Measurements from ENCODE around the gene SLC6A12. TPM values are rescaled to one million over a fixed set of nuclear protein-coding genes. Genes with fewer than 3 reads are reported as not detected.

The SLC6A12 gene
- total and polyA plus RNA-seq, 11 donors = 0.11 to 3.8 (median 0.86) TPM; not detected in 1

DNA sequence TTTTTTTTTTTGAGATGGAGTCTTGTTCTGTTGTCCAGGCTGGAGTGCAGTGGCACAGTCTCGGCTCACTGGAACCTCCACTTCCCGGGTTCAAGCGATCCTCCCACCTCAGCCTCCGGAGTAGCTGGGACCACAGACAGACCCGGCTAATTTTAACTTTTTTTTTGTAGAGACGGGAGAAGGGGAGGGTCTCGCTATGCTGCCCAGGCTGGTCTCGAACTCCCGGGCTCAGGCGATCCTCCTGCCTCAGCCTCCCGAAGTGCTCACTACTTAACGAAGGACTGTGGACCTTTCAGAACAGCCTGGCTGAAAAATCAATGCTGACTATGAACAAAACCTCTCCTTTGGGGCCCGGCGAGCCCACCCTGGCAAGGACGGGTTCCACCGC is 10.9 kb downstream of the SLC6A12 start:
- no peak for ATAC-seq
- no peaks in the 10 kb centered on the region for H3K9me3 ChIP-seq
- H3K27ac ChIP-seq = no peak overlapping the region
- WGBS, 4 donors = 66 to 88% (median 70%) methylated on average over 12 to 16 of the region's 16 CpGs
- TF ChIP-seq, protein P1, sequence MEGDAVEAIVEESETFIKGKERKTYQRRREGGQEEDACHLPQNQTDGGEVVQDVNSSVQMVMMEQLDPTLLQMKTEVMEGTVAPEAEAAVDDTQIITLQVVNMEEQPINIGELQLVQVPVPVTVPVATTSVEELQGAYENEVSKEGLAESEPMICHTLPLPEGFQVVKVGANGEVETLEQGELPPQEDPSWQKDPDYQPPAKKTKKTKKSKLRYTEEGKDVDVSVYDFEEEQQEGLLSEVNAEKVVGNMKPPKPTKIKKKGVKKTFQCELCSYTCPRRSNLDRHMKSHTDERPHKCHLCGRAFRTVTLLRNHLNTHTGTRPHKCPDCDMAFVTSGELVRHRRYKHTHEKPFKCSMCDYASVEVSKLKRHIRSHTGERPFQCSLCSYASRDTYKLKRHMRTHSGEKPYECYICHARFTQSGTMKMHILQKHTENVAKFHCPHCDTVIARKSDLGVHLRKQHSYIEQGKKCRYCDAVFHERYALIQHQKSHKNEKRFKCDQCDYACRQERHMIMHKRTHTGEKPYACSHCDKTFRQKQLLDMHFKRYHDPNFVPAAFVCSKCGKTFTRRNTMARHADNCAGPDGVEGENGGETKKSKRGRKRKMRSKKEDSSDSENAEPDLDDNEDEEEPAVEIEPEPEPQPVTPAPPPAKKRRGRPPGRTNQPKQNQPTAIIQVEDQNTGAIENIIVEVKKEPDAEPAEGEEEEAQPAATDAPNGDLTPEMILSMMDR (IDR thresholded peaks at IDR 0.05) = no peak
- TF ChIP-seq POLR2A (IDR thresholded peaks at IDR 0.05) = no peak
- peak in 1 of 5 donors; percentile 16 for DNase-seq
- no peaks in the 10 kb centered on the region for H3K36me3 ChIP-seq
- H3K27me3 ChIP-seq = peaks cover 0 to 25% (median 0%) of the 10 kb centered on the region in 9 donors
- intact Hi-C loops (cut with DNase I) = no loop called here
- peaks cover 0 to 12% (median 6%) of the 10 kb centered on the region in 12 donors for H3K4me1 ChIP-seq
- H3K4me3 ChIP-seq = peak overlapping the region; percentile 29 to 68 (median 50)

DNA sequence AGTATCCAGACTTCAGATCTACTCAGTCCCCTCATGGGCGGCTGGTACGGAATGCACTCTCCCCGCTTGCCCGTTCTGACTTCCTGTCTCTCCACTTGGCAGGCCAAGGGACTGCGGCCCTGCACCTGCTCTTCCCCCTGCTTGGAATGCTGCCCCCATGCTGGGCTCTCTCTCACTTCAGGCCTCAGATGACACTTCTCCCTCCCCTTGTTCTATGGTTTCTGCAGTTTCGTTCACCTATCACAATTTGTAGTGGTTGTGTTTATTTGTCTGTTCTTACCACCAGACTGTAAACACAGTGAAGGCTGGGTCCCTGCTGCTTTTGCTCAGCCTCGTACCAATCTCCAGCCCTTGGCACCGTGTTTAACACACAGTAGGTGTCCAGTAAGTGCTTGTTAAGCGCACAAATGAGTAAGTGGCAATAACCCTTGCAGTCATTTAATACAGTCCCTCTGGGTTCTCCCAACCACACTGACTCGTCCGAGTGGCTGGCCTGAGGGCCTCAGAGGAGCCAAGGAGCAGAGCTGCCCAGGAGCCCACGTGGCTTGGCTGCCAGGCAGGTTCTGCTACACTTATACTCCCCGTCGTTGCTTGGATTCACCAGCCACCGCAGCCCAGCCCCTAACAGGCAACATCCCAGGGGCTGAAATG is 11.8 kb downstream of the SLC6A12 start:
- ATAC-seq (no peak), DNase-seq (peak in 1 of 5 donors; percentile 44)
- Histone ChIP-seq H3K27me3 (peaks cover 0 to 25% (median 0%) of the 10 kb centered on the region in 9 donors), H3K4me3 (no peak overlapping the region), H3K9me3 (no peaks in the 10 kb centered on the region), H3K27ac (no peak overlapping the region), H3K4me1 (peaks cover 0 to 12% (median 6%) of the 10 kb centered on the region in 12 donors), H3K36me3 (no peaks in the 10 kb centered on the region)
- no peak for TF ChIP-seq POLR2A (IDR thresholded peaks at IDR 0.05)
- TF ChIP-seq, protein P1 (IDR thresholded peaks at IDR 0.05) = no peak
- 65 to 73% (median 68%) methylated on average over 15 of the region's 15 CpGs for WGBS, 4 donors
- intact Hi-C loops (cut with DNase I) = no loop called here

DNA sequence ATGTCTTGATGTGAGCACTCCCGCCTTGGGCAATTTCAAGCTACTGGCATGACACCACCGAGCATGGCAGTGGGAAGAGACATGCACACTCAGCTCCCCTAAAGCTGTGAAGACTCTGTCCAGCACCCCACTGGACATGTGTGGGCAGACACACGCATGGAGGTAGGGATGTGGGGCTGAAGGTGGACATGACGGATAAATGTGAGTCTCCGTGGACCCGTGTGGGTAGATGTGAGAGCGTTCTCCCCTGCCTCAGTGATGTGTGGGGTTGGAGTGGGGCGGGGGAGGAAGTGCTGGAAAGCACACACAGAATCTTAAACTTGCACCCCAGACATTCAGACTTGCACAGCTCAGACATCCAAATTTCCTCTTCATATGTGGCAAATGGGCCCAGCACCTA is 12.6 kb downstream of the SLC6A12 start:
- no peak for ATAC-seq

DNA sequence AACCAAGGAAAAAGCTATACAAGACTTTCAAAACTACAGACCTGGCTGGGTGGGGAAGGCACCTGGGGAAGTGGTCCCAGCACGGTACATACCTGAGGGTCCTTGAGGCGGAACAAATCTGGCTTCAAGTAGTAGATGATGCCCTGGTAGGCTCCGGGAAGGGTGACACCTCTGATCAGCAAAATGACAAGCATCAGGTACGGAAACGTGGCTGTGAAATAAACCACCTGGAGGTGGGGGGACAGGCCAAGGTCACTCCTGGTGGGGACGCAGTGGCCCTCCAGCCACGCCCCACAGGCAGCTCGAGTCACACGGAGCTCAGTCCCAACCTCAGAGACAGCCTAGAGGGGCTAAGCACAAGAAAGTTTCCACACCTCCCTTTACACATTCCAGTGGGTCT is 15.3 kb downstream of the SLC6A12 start:
- intact Hi-C loops (cut with DNase I) = no loop called here
- Histone ChIP-seq H3K4me3 (no peak overlapping the region), H3K9me3 (no peaks in the 10 kb centered on the region), H3K27ac (no peak overlapping the region), H3K27me3 (peaks cover 0 to 12% (median 0%) of the 10 kb centered on the region in 9 donors), H3K36me3 (no peaks in the 10 kb centered on the region), H3K4me1 (peaks cover 0 to 6% (median under 1%) of the 10 kb centered on the region in 12 donors)
- TF ChIP-seq, protein P1 (IDR thresholded peaks at IDR 0.05) = no peak
- no peak for TF ChIP-seq POLR2A (IDR thresholded peaks at IDR 0.05)
- DNase-seq (peak in 1 of 5 donors; percentile 30), ATAC-seq (no peak)
- WGBS, 4 donors = 66 to 71% (median 71%) methylated on average over 9 of the region's 9 CpGs

More for the DNA sequence above, 12.6 kb downstream of the SLC6A12 start:
- Histone ChIP-seq H3K36me3 (no peaks in the 10 kb centered on the region), H3K27me3 (peaks cover 0 to 25% (median 0%) of the 10 kb centered on the region in 9 donors), H3K27ac (no peak overlapping the region), H3K9me3 (no peaks in the 10 kb centered on the region), H3K4me3 (no peak overlapping the region), H3K4me1 (peaks cover 0 to 12% (median 6%) of the 10 kb centered on the region in 12 donors)
- 85 to 88% (median 87%) methylated on average over 8 of the region's 8 CpGs for WGBS, 4 donors
- DNase-seq = no peak
- TF ChIP-seq POLR2A (IDR thresholded peaks at IDR 0.05) = no peak
- TF ChIP-seq, protein P1 (IDR thresholded peaks at IDR 0.05) = no peak
- intact Hi-C loops (cut with DNase I) = no loop called here

All from heart left ventricle (tissue), 16 donors.